ENCODE data around the gene SPEM1.
"Not testable (repeated sequence)": the region's sequence is repeated elsewhere in the genome, so short reads cannot be mapped to it uniquely, and the experiment has no call there.

SPEM1 gene

GRCh38 chr17:7442142-7442541 is 22.0 kb downstream of the SPEM1 start:
- DNase-seq = no peak

GRCh38 chr17:7443499-7444485 is 23.7 kb downstream of the SPEM1 start:
- no peak for DNase-seq

- DNase-seq = no peak
Measured at GRCh38 chr17:7444682-7445618, 24.8 kb downstream of the SPEM1 start, which contains the start of gene CHRNB1. Gene CHRNB1, plus strand, starts transcription at chr17:7445061. Its CDS starts 67 bp downstream, at chr17:7445128.

- DNase-seq = no peak
Measured at GRCh38 chr17:7445619-7445968, 25.5 kb downstream of the SPEM1 start.

- no peak for DNase-seq
Measured at GRCh38 chr17:7448461-7448860, 28.3 kb downstream of the SPEM1 start.

GRCh38 chr17:7459961-7460545 is 39.9 kb downstream of the SPEM1 start:
- DNase-seq = no peak

- DNase-seq = no peak
Measured at GRCh38 chr17:7460850-7461660, 40.9 kb downstream of the SPEM1 start.

- DNase-seq = no peak
Measured at GRCh38 chr17:7462474-7463371, 42.6 kb downstream of the SPEM1 start.

- no peak for DNase-seq
Measured at GRCh38 chr17:7463372-7463846, 43.3 kb downstream of the SPEM1 start.

- no peak for DNase-seq
Measured at GRCh38 chr17:7464081-7464480, 44.0 kb downstream of the SPEM1 start.

- no peak for DNase-seq
Measured at GRCh38 chr17:7465597-7466275, 45.6 kb downstream of the SPEM1 start.

- DNase-seq = no peak
Measured at GRCh38 chr17:7466318-7466638, 46.2 kb downstream of the SPEM1 start.

GRCh38 chr17:7466639-7467341 is 46.7 kb downstream of the SPEM1 start:
- no peak for DNase-seq

- DNase-seq = no peak
Measured at GRCh38 chr17:7467498-7467897, 47.4 kb downstream of the SPEM1 start.

- DNase-seq = no peak
Measured at GRCh38 chr17:7468290-7468689, 48.2 kb downstream of the SPEM1 start.

- DNase-seq = no peak
Measured at GRCh38 chr17:7468804-7469389, 48.8 kb downstream of the SPEM1 start.

GRCh38 chr17:7469843-7470242 is 49.7 kb downstream of the SPEM1 start:
- not testable (repeated sequence) for DNase-seq

GRCh38 chr17:7470457-7470973 is 50.4 kb downstream of the SPEM1 start:
- not testable (repeated sequence) for DNase-seq

All from activated CD4-positive, alpha-beta T cell treated with anti-CD3 and anti-CD28 coated beads, Interleukin-2, Interleukin-6, amounts not matched to agents 100 ng/mL and 50 ng/mL, durations not matched to agents 16 hours and 8 hours (primary cell).